ENCODE measurements around the gene FBXL17. TPM values are rescaled to one million over a fixed set of nuclear protein-coding genes. Genes with fewer than 3 reads are reported as not detected.

The FBXL17 gene
- total RNA-seq, 1 experiment from 2014 or later = 18.2 TPM

DNA sequence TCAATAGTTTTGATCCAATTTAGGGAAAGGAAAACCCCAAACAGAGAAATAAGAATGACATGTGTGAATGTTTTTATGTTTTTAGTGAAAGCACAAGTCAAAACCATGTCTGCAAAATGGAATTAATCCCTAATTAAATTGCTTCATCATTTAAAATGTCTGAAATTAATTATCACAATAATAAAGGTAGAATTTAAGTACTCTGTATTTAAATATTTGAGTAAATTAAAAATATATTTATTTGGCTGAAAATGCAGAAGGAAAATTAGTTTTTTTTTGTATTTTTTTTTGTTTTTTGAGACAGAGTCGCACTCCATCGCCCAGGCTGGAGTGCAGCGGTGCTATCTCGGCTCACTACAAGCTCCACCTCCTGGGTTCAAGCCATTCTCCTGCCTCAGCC, 380.7 kb downstream of the FBXL17 start:
- TF ChIP-seq, protein P1, sequence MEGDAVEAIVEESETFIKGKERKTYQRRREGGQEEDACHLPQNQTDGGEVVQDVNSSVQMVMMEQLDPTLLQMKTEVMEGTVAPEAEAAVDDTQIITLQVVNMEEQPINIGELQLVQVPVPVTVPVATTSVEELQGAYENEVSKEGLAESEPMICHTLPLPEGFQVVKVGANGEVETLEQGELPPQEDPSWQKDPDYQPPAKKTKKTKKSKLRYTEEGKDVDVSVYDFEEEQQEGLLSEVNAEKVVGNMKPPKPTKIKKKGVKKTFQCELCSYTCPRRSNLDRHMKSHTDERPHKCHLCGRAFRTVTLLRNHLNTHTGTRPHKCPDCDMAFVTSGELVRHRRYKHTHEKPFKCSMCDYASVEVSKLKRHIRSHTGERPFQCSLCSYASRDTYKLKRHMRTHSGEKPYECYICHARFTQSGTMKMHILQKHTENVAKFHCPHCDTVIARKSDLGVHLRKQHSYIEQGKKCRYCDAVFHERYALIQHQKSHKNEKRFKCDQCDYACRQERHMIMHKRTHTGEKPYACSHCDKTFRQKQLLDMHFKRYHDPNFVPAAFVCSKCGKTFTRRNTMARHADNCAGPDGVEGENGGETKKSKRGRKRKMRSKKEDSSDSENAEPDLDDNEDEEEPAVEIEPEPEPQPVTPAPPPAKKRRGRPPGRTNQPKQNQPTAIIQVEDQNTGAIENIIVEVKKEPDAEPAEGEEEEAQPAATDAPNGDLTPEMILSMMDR (IDR thresholded peaks at IDR 0.05; ENCODE audit: unreplicated experiment) = no peak
- Mint-ChIP-seq H3K4me3 (ENCODE audit: unreplicated experiment) (no peak overlapping the region), H3K27me3 (ENCODE audit: insufficient read depth, unreplicated experiment) (no peaks in the 10 kb centered on the region), H3K4me1 (ENCODE audit: insufficient read depth, unreplicated experiment) (peaks cover 9% of the 10 kb centered on the region), H3K36me3 (ENCODE audit: insufficient read depth, unreplicated experiment) (no peaks in the 10 kb centered on the region), H3K9me3 (ENCODE audit: unreplicated experiment) (no peaks in the 10 kb centered on the region), H3K27ac (ENCODE audit: low read depth, unreplicated experiment) (no peak overlapping the region)
- no peak for DNase-seq (ENCODE audit: unreplicated experiment)
- no TSS peak for BruUV-seq (replicated peaks)
- intact Hi-C loops (cut with micrococcal nuclease) = no loop called here
- ChIA-PET POLR2A (no interaction called here), CTCF (interaction anchor here (0.6 kb wide), 1 partner anchor 12 kb away, joined by 3 read pairs; no protein-coding TSS in a partner anchor)

DNA sequence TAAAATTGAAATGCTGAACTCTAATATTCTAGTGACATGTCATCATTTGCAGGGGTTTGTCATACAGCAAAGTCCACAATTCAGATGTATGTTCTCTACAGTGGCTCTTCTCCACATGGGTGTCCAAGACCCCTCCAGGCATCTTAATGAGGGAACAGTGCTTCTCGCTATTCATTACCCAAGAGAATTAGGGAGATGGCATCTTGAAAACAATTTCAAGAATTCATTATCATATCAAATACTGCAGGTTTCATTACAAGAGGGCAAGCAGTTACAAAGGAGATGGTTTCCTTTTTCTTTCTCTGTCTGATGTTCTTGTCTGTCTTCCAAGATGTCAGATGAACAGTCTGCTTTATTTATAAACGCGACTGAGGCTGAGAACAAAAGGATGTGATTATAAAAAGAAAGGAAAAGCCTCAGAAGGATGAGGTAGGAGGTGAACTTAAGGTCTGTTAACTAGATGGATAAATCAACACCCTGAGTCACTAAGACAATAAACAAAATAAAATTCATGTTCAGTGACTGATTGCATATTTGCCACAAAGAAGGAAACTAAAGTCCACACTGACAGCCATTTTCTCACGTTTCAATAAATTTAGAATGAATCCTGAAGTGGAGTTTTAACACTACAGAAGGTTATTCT, 384.4 kb downstream of the FBXL17 start:
- Mint-ChIP-seq H3K27me3 (ENCODE audit: insufficient read depth, unreplicated experiment) (no peaks in the 10 kb centered on the region), H3K27ac (ENCODE audit: low read depth, unreplicated experiment) (no peak overlapping the region), H3K36me3 (ENCODE audit: insufficient read depth, unreplicated experiment) (no peaks in the 10 kb centered on the region), H3K4me3 (ENCODE audit: unreplicated experiment) (no peak overlapping the region), H3K4me1 (ENCODE audit: insufficient read depth, unreplicated experiment) (no peaks in the 10 kb centered on the region), H3K9me3 (ENCODE audit: unreplicated experiment) (no peaks in the 10 kb centered on the region)
- CTCF ChIA-PET = interaction anchor here (0.5 to 0.6 kb wide), 3 partner anchors 22 to 215 kb away, joined by 3 read pairs; no protein-coding TSS in a partner anchor
- BruUV-seq (replicated peaks) = no TSS peak
- POLR2A ChIA-PET = no interaction called here
- intact Hi-C loops (cut with micrococcal nuclease) = no loop called here
- TF ChIP-seq, protein P1 (IDR thresholded peaks at IDR 0.05; ENCODE audit: unreplicated experiment) = no peak
- DNase-seq (ENCODE audit: unreplicated experiment) = peak; percentile 9

DNA sequence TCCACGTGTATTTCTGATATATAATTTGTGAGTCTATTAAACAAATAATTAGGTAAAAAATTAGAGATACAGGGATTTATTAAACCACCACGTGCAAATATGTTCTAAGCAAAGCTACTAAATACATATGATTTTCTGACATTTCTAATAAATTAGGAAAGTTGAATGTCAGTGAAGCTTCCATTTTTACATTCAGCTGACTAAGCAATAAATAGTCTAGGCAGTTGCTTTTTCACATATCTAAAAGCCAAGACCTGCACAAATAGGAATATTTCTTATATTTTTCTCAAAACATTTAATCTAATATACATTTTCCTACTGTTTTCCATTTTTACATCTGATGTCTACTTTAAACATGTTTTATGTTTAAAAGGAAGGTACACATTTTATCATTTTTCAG, 388.6 kb downstream of the FBXL17 start:
- no peaks in the 10 kb centered on the region for H3K27me3 Mint-ChIP-seq (ENCODE audit: insufficient read depth, unreplicated experiment)
- ChIA-PET CTCF (no interaction called here), POLR2A (no interaction called here)
- intact Hi-C loops (cut with micrococcal nuclease) = no loop called here
- H3K9me3 Mint-ChIP-seq (ENCODE audit: unreplicated experiment) = peaks cover 7% of the 10 kb centered on the region
- DNase-seq (ENCODE audit: unreplicated experiment) = no peak
- TF ChIP-seq, protein P1 (IDR thresholded peaks at IDR 0.05; ENCODE audit: unreplicated experiment) = no peak
- H3K4me1 Mint-ChIP-seq (ENCODE audit: insufficient read depth, unreplicated experiment) = no peaks in the 10 kb centered on the region
- H3K27ac Mint-ChIP-seq (ENCODE audit: low read depth, unreplicated experiment) = no peak overlapping the region
- no peaks in the 10 kb centered on the region for H3K36me3 Mint-ChIP-seq (ENCODE audit: insufficient read depth, unreplicated experiment)
- no peak overlapping the region for H3K4me3 Mint-ChIP-seq (ENCODE audit: unreplicated experiment)
- BruUV-seq (replicated peaks) = no TSS peak

DNA sequence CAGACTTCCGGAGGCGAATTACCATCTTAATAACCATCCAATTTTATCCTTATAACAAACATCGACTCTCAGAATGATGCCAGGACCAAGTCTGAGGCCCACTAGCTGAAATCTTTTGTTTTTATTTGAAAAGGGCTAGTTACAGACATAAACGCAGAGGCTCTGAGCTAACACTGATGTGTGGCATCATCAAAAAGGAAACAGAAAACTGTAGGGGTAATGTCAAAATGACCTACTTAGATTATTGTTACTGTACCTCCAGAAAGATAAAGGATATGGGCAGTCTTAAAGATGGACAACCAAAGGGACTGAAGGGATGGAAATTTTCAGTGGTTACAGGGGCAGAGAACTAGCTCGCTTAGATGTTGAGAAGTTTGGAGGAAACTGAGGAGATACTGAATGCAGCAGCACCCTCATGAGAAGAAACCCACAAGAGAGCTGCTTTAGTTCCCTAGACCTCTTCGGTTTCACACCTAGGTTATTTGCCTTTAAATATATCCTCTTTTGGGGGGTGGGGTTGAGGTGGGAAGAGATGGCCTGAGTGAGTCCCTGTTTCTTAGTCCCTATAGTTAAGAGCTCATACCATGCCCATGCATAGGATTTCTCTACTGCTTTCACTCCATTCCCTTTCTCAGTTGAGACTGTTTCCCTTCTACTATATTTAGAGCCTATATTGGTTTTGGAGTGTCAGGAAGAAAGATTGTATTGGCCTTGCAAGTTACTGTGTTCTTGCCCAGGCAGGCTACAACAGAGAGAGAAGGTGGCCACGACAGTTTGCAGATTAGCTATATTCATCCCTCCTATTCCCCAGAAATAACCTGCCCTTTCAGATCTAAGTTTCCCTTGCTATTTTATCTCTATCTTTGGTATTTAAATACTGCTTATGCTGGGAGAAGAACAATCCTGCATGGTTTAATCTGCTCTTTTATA, 390.8 kb downstream of the FBXL17 start:
- no peak overlapping the region for H3K27ac Mint-ChIP-seq (ENCODE audit: low read depth, unreplicated experiment)
- CTCF ChIA-PET = interaction anchor here (1.1 kb wide), 1 partner anchor 11 kb away, joined by 3 read pairs; no protein-coding TSS in a partner anchor
- no peak overlapping the region for H3K4me3 Mint-ChIP-seq (ENCODE audit: unreplicated experiment)
- intact Hi-C loops (cut with micrococcal nuclease) = no loop called here
- BruUV-seq (replicated peaks) = no TSS peak
- no peak for DNase-seq (ENCODE audit: unreplicated experiment)
- no peaks in the 10 kb centered on the region for H3K27me3 Mint-ChIP-seq (ENCODE audit: insufficient read depth, unreplicated experiment)
- TF ChIP-seq, protein P1 (IDR thresholded peaks at IDR 0.05; ENCODE audit: unreplicated experiment) = no peak
- POLR2A ChIA-PET = no interaction called here
- no peaks in the 10 kb centered on the region for H3K36me3 Mint-ChIP-seq (ENCODE audit: insufficient read depth, unreplicated experiment)
- H3K9me3 Mint-ChIP-seq (ENCODE audit: unreplicated experiment) = peaks cover 7% of the 10 kb centered on the region
- no peaks in the 10 kb centered on the region for H3K4me1 Mint-ChIP-seq (ENCODE audit: insufficient read depth, unreplicated experiment)
